ENCODE data around the gene RNF128. TPM values are rescaled to one million over a fixed set of nuclear protein-coding genes. Genes with fewer than 3 reads are reported as not detected.
A peak's percentile ranks its signal among the peaks of the same experiment; 100 is the strongest.

Gene RNF128
- total and polyA plus RNA-seq, 12 donors: 0.01 to 0.57 (median 0.26) TPM; not detected in 3

DNA sequence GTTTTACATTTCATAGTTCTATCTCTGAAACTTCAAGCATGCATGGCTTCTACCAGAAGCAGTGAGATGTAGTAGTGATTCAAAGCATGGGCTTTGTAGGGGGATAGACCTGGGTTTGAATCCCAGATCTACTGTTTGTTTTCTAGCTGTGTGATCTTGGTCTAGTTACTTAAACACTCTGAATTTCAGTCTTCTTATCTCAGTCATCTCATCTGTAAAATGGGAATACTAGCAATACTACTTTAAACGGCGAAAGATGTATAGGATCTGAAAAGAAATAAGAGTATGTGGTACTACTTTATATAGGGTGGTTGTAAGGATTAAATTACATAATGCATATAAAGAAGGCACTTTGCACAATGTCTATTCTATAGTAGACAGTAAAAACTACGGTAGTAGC lies 20.0 kb upstream of the RNF128 start:
- no peak for DNase-seq
- 89 to 92% methylated on average over 3 of the region's 3 CpGs for WGBS, 2 donors
- Histone ChIP-seq H3K9me3 (no peaks in the 10 kb centered on the region), H3K4me1 (no peaks in the 10 kb centered on the region), H3K36me3 (no peaks in the 10 kb centered on the region), H3K27ac (no peak overlapping the region), H3K4me3 (no peak overlapping the region), H3K27me3 (peaks cover 0 to 45% (median 0%) of the 10 kb centered on the region in 7 donors)
- ATAC-seq: no peak
- no peak for TF ChIP-seq CTCF (IDR thresholded peaks at IDR 0.05)
- intact Hi-C loops (cut with DNase I): no loop called here

- Histone ChIP-seq H3K9me3 (no peaks in the 10 kb centered on the region), H3K27me3 (peaks cover 0 to 46% (median 0%) of the 10 kb centered on the region in 7 donors), H3K36me3 (no peaks in the 10 kb centered on the region), H3K27ac (peak overlapping the region in 1 of 10 donors; percentile 19), H3K4me1 (no peaks in the 10 kb centered on the region), H3K4me3 (no peak overlapping the region)
- ATAC-seq (peak in 6 of 8 donors; percentile 40 to 91 (median 79)), DNase-seq (no peak)
- no peak for TF ChIP-seq CTCF (IDR thresholded peaks at IDR 0.05)
- intact Hi-C loops (cut with DNase I): no loop called here
- WGBS, 2 donors: 23 to 25% methylated on average over 3 of the region's 3 CpGs
Observed at GRCh38 chrX:106707771-106708454, 18.6 kb upstream of the RNF128 start.

- no peak overlapping the region for H3K27ac ChIP-seq
- H3K4me3 ChIP-seq: no peak overlapping the region
- ATAC-seq: no peak
- TF ChIP-seq CTCF (IDR thresholded peaks at IDR 0.05): no peak
- peaks cover 0 to 60% (median 0%) of the 10 kb centered on the region in 7 donors for H3K27me3 ChIP-seq
- intact Hi-C loops (cut with DNase I): no loop called here
- H3K9me3 ChIP-seq: no peaks in the 10 kb centered on the region
- no peak for DNase-seq
- no peaks in the 10 kb centered on the region for H3K36me3 ChIP-seq
- no peaks in the 10 kb centered on the region for H3K4me1 ChIP-seq
Observed at GRCh38 chrX:106710771-106711170, 15.7 kb upstream of the RNF128 start.

DNA sequence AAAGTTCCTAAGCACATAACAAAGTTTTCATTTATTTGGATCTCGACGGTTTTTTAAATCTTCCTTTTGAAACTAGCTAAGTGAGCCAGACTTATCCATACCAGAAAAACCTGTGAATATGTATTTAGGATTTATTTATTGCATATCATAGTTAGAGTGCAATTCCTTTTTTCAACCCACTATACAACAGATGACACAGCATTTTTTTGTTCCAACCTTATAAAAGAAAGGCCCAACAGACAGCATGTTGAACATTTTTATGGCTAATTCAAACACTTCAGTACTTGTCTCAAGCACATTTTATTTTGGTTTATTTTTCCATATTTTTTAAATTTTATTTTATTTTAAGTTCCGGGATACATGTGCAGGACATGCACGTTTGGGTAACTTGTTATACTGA lies 15.1 kb upstream of the RNF128 start:
- 83 to 91% methylated on average over 4 of the region's 4 CpGs for WGBS, 2 donors
- Histone ChIP-seq H3K4me3 (no peak overlapping the region), H3K36me3 (no peaks in the 10 kb centered on the region), H3K9me3 (no peaks in the 10 kb centered on the region), H3K4me1 (no peaks in the 10 kb centered on the region), H3K27me3 (peaks cover 0 to 62% (median 0%) of the 10 kb centered on the region in 7 donors), H3K27ac (no peak overlapping the region)
- intact Hi-C loops (cut with DNase I): no loop called here
- no peak for DNase-seq
- ATAC-seq: no peak
- no peak for TF ChIP-seq CTCF (IDR thresholded peaks at IDR 0.05)

Data from heart right ventricle (tissue), 16 donors.